G401 (cell line): ENCODE measurements around the gene TTC39C. TPM values are rescaled to one million over a fixed set of nuclear protein-coding genes. Genes with fewer than 3 reads are reported as not detected.
"Not testable (repeated sequence)": the region's sequence is repeated elsewhere in the genome, so short reads cannot be mapped to it uniquely, and the experiment has no call there.

Experiments
- DNase-seq: peaks from one replicate; pipeline ENCODE4 v3.0.0-alpha.2; 2015; ENCODE audit warnings: low spot score
- in situ Hi-C: cut with HindIII; loops from 2 replicates; pipeline ENCODE4 v1.10.0; 2016; ENCODE audit warnings: low sequenced_read_pairs, mixed read lengths
- total RNA-seq: library from RNA; depleted of rRNA; stranded (reverse); fragments of >200 nt; shearing (Covaris generic); gene quantifications from 2 replicates; pipeline ENCODE4 v1.2.3, GENCODE V29; 2014

TTC39C gene
- total RNA-seq, 1 experiment from 2014 or later: 3.1 TPM

- DNase-seq: no peak
- in situ Hi-C loops: no loop called here
These were observed 28.8 kb downstream of the TTC39C start for GRCh38 chr18:24043403-24043802.

GRCh38 chr18:24048261-24048660 lies 33.7 kb downstream of the TTC39C start:
- no peak for DNase-seq
- in situ Hi-C loops: no loop called here

- no peak for DNase-seq
- in situ Hi-C loops: no loop called here
These were observed 34.6 kb downstream of the TTC39C start for GRCh38 chr18:24049142-24049541.

GRCh38 chr18:24051031-24051947 lies 36.7 kb downstream of the TTC39C start:
- DNase-seq: no peak
- in situ Hi-C loops: no loop called here

GRCh38 chr18:24052053-24052452 lies 37.5 kb downstream of the TTC39C start:
- in situ Hi-C loops: no loop called here
- DNase-seq: peak; percentile 23

GRCh38 chr18:24053211-24053610 lies 38.7 kb downstream of the TTC39C start:
- in situ Hi-C loops: no loop called here
- no peak for DNase-seq

- no peak for DNase-seq
These were observed 39.6 kb downstream of the TTC39C start for GRCh38 chr18:24054130-24054529.

GRCh38 chr18:24055009-24055804 lies 40.7 kb downstream of the TTC39C start:
- in situ Hi-C loops: no loop called here
- DNase-seq: no peak

More at GRCh38 chr18:24054130-24054529, 39.6 kb downstream of the TTC39C start:
- in situ Hi-C loops: no loop called here

GRCh38 chr18:24055878-24056277 lies 41.3 kb downstream of the TTC39C start:
- in situ Hi-C loops: no loop called here
- DNase-seq: no peak

GRCh38 chr18:24056506-24056905 lies 42.0 kb downstream of the TTC39C start:
- in situ Hi-C loops: no loop called here
- no peak for DNase-seq

- in situ Hi-C loops: no loop called here
- DNase-seq: no peak
These were observed 43.2 kb downstream of the TTC39C start for GRCh38 chr18:24057804-24058203.

- in situ Hi-C loops, DNase-seq: not testable (repeated sequence)
These were observed 44.8 kb downstream of the TTC39C start for GRCh38 chr18:24059385-24059784.

- DNase-seq: no peak
- in situ Hi-C loops: no loop called here
These were observed 46.1 kb downstream of the TTC39C start for GRCh38 chr18:24060644-24061043.

- no peak for DNase-seq
- in situ Hi-C loops: no loop called here
These were observed 48.7 kb downstream of the TTC39C start for GRCh38 chr18:24063121-24063731.

- DNase-seq: no peak
- in situ Hi-C loops: no loop called here
These were observed 50.0 kb downstream of the TTC39C start for GRCh38 chr18:24064391-24065100.

- no peak for DNase-seq
- in situ Hi-C loops: no loop called here
These were observed 51.4 kb downstream of the TTC39C start for GRCh38 chr18:24065906-24066305.

GRCh38 chr18:24068945-24069693 lies 54.6 kb downstream of the TTC39C start:
- no peak for DNase-seq
- in situ Hi-C loops: no loop called here

- in situ Hi-C loops: no loop called here
- DNase-seq: no peak
These were observed 56.5 kb downstream of the TTC39C start for GRCh38 chr18:24071029-24071428.

GRCh38 chr18:24071779-24072178 lies 57.2 kb downstream of the TTC39C start:
- in situ Hi-C loops: no loop called here

More at GRCh38 chr18:24071779-24072178, 57.2 kb downstream of the TTC39C start:
- no peak for DNase-seq
